Retinal pigment epithelial cell (primary cell): ENCODE measurements around the gene SLC1A5.

Experiments used
- DNase-seq: peaks from one replicate; pipeline ENCODE4 v3.0.0-alpha.2; 2010; ENCODE audit warnings: low read depth
- H3K4me3 ChIP-seq: 2 replicates; pipeline ENCODE4 v1.5.1; 2011; ENCODE audit warnings: mild to moderate bottlenecking, low read length, control low read depth, moderate library complexity
- CTCF ChIP-seq: conservative IDR thresholded peaks from 2 replicates; pipeline ENCODE4 v1.5.1; 2011; ENCODE audit warnings: low read depth, low read length, control low read depth, inconsistent platforms

The SLC1A5 gene

GRCh38 chr19:46788262-46788967 is at the start of gene SLC1A5:
TSS of gene SLC1A5 (minus strand) at chr19:46788594. CDS start at chr19:46787965, 629 bp downstream.
- no peak for TF ChIP-seq CTCF
- peak; percentile 73 for DNase-seq
- H3K4me3 ChIP-seq = peak within 1 kb of the TSS; percentile 70

GRCh38 chr19:46838160-46838559 is 49.8 kb upstream of the SLC1A5 start:
- TF ChIP-seq CTCF = no peak
- no peak for DNase-seq
- no peak overlapping the region for H3K4me3 ChIP-seq

GRCh38 chr19:46834984-46835383 is 46.6 kb upstream of the SLC1A5 start:
- H3K4me3 ChIP-seq = no peak overlapping the region
- no peak for DNase-seq
- no peak for TF ChIP-seq CTCF

- H3K4me3 ChIP-seq = no peak overlapping the region
- DNase-seq = no peak
- no peak for TF ChIP-seq CTCF
These were observed 45.7 kb upstream of the SLC1A5 start for GRCh38 chr19:46834121-46834520.

DNA sequence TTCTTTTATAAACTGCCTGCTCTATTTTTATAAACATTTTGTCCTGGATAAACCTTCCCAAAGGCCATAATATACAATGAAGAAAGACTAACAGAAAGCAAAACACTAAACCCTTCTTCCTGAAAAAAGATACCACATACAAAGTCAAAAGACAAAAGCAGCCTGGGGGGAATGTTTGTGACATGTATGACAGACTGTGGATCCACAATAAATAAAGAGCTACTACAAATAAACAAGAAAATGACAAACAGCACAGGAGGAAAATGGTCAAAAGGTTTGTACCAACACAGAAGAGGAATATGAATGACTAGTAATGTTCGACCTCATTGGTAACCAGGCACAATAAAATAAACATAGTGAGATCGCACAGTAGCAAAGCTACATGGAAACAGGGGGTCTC is 42.5 kb upstream of the SLC1A5 start:
- no peak overlapping the region for H3K4me3 ChIP-seq
- DNase-seq = no peak
- no peak for TF ChIP-seq CTCF

DNA sequence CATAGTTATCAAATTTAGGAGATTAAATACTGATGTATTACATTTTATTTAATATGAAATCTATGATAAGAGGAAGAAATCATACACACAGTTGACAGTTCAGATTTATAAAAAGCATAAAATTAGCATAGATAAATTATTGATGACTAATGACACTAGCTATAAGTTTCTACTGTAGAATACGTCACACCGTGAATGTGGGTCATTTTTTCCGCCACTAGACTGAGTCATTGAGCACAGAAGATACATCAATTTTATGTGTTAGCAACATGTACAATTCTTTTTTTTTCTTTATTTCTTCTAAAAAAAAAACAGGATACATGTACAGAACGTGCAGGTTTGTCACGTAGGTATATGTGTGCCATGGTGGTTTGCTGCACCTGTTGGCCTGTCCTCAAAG is 40.1 kb upstream of the SLC1A5 start:
- no peak for DNase-seq
- H3K4me3 ChIP-seq = no peak overlapping the region
- no peak for TF ChIP-seq CTCF

DNA sequence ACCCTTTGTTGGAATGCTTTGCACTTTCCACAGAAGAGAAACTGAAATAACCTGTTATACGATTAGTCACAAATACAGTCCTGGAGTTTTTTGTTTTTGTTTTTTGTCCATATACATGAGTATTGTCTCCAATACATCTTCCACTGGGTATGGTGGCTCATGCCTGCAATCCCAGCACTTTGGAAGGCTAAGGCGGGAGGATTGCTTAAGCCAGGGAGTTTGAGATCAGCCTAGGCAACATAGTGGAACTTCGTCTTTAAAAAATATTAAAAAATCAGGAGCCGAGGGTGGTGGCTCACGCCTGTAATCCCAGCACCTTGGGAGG is 37.3 kb upstream of the SLC1A5 start:
- H3K4me3 ChIP-seq = no peak overlapping the region
- DNase-seq = no peak
- no peak for TF ChIP-seq CTCF
